Measurements from ENCODE around the gene MRPS18A. TPM values are rescaled to one million over a fixed set of nuclear protein-coding genes. Genes with fewer than 3 reads are reported as not detected.
A peak's percentile ranks its signal among the peaks of the same experiment; 100 is the strongest.

The MRPS18A gene
- total and polyA plus RNA-seq, 9 of the 15 experiments (the other 6 are each of a cell fraction or from before 2014, with no cell fraction given), result 87.5 to 243 (median 125) TPM

DNA sequence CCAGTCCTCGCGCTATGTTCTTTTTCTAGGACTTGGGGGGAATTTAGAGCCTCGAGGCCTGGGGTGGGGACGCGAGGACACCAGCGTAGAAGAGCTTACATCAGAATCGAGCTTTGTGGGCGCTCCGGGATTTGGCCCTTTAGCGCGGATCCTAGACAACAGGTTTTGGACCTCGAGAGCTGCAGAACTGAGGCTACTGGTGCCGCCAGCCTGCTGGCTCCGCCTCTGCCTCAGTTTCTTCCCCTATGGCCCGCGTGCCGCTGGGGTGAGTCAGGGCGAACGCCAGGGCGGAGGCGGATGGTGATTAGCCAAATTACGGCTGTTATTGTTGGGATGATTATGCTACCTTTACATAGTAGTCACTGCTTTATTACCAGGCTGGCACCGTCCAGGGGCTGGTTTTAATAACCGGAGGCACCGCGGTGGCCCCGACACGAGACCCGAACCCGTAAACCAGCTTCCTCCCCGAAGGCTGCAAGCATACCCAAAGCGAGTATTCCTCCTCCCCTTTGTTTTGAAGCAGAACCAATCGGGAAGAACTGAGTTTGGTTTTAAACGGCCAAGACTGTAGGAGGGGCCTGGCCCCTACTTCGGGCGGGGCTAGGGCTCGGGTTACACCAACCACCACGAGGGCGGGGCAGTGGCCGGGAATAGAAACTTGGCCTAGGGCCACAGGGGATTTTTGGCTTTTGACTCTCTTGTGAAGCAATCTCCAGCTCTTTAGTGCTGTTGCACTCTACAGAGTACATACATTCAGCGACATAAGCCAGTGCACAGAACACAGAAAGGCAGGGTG, 57.9 kb downstream of the MRPS18A start (continued):
- TF ChIP-seq, protein P1, sequence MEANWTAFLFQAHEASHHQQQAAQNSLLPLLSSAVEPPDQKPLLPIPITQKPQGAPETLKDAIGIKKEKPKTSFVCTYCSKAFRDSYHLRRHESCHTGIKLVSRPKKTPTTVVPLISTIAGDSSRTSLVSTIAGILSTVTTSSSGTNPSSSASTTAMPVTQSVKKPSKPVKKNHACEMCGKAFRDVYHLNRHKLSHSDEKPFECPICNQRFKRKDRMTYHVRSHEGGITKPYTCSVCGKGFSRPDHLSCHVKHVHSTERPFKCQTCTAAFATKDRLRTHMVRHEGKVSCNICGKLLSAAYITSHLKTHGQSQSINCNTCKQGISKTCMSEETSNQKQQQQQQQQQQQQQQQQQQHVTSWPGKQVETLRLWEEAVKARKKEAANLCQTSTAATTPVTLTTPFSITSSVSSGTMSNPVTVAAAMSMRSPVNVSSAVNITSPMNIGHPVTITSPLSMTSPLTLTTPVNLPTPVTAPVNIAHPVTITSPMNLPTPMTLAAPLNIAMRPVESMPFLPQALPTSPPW (CRISPR knock-in tag; IDR thresholded peaks at IDR 0.05), result peak; percentile 90
- TF ChIP-seq MBD2 (IDR thresholded peaks at IDR 0.05; ENCODE audit: borderline replicate concordance, low read depth), result peak; percentile 73
- TF ChIP-seq MCM3 (IDR thresholded peaks at IDR 0.05), result no peak
- TF ChIP-seq CC2D1A (IDR thresholded peaks at IDR 0.05), result peak; percentile 52; the same call in 1 of the 2 replicates
- TF ChIP-seq FOXP1 (CRISPR knock-in tag; IDR thresholded peaks at IDR 0.05), result no peak; the same call in 1 of the 2 replicates
- TF ChIP-seq, protein P2, sequence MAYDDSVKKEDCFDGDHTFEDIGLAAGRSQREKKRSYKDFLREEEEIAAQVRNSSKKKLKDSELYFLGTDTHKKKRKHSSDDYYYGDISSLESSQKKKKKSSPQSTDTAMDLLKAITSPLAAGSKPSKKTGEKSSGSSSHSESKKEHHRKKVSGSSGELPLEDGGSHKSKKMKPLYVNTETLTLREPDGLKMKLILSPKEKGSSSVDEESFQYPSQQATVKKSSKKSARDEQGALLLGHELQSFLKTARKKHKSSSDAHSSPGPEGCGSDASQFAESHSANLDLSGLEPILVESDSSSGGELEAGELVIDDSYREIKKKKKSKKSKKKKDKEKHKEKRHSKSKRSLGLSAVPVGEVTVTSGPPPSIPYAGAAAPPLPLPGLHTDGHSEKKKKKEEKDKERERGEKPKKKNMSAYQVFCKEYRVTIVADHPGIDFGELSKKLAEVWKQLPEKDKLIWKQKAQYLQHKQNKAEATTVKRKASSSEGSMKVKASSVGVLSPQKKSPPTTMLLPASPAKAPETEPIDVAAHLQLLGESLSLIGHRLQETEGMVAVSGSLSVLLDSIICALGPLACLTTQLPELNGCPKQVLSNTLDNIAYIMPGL (CRISPR knock-in tag; IDR thresholded peaks at IDR 0.05), result peak; percentile 95
- TF ChIP-seq ZNF316 (IDR thresholded peaks at IDR 0.05), result no peak
- TF ChIP-seq, protein P3, sequence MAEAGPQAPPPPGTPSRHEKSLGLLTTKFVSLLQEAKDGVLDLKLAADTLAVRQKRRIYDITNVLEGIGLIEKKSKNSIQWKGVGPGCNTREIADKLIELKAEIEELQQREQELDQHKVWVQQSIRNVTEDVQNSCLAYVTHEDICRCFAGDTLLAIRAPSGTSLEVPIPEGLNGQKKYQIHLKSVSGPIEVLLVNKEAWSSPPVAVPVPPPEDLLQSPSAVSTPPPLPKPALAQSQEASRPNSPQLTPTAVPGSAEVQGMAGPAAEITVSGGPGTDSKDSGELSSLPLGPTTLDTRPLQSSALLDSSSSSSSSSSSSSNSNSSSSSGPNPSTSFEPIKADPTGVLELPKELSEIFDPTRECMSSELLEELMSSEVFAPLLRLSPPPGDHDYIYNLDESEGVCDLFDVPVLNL (CRISPR knock-in tag; IDR thresholded peaks at IDR 0.05; ENCODE audit: low read depth), result no peak
- TF ChIP-seq, protein P4, sequence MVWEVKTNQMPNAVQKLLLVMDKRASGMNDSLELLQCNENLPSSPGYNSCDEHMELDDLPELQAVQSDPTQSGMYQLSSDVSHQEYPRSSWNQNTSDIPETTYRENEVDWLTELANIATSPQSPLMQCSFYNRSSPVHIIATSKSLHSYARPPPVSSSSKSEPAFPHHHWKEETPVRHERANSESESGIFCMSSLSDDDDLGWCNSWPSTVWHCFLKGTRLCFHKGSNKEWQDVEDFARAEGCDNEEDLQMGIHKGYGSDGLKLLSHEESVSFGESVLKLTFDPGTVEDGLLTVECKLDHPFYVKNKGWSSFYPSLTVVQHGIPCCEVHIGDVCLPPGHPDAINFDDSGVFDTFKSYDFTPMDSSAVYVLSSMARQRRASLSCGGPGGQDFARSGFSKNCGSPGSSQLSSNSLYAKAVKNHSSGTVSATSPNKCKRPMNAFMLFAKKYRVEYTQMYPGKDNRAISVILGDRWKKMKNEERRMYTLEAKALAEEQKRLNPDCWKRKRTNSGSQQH (CRISPR knock-in tag; IDR thresholded peaks at IDR 0.05), result peak; percentile 11
- no peak for TF ChIP-seq HDGF (IDR thresholded peaks at IDR 0.05)
- TF ChIP-seq PURB (CRISPR knock-in tag; IDR thresholded peaks at IDR 0.05; ENCODE audit: low read depth), result no peak
- no peak for TF ChIP-seq SMARCA5 (IDR thresholded peaks at IDR 0.05)
- TF ChIP-seq, protein P5, sequence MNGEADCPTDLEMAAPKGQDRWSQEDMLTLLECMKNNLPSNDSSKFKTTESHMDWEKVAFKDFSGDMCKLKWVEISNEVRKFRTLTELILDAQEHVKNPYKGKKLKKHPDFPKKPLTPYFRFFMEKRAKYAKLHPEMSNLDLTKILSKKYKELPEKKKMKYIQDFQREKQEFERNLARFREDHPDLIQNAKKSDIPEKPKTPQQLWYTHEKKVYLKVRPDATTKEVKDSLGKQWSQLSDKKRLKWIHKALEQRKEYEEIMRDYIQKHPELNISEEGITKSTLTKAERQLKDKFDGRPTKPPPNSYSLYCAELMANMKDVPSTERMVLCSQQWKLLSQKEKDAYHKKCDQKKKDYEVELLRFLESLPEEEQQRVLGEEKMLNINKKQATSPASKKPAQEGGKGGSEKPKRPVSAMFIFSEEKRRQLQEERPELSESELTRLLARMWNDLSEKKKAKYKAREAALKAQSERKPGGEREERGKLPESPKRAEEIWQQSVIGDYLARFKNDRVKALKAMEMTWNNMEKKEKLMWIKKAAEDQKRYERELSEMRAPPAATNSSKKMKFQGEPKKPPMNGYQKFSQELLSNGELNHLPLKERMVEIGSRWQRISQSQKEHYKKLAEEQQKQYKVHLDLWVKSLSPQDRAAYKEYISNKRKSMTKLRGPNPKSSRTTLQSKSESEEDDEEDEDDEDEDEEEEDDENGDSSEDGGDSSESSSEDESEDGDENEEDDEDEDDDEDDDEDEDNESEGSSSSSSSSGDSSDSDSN (IDR thresholded peaks at IDR 0.05; ENCODE audit: borderline replicate concordance in 1 of 2, low read depth in 2 of 2, low read length in 2 of 2), result 0 out of 4 replicates have a peak, but pooled peaks of 1 of the 2 experiments have one; percentile 63
- peak; percentile 11; the same call in 1 of the 2 replicates for TF ChIP-seq CREM (IDR thresholded peaks at IDR 0.05; ENCODE audit: low read depth)
- TF ChIP-seq NFYB (IDR thresholded peaks at IDR 0.05; ENCODE audit: extremely low read depth, insufficient read length), result peak; percentile 87
- TF ChIP-seq SIX5 (IDR thresholded peaks at IDR 0.05; ENCODE audit: borderline replicate concordance in 1 of 2, insufficient read depth in 1 of 2, low read depth in 1 of 2, low read length in 2 of 2), result peak; percentile 40 to 46; a peak in 2 of 4 replicates
- no peak; the same call in 1 of the 2 replicates for TF ChIP-seq ZBED1 (IDR thresholded peaks at IDR 0.05)
- TF ChIP-seq MTA1 (IDR thresholded peaks at IDR 0.05; ENCODE audit: borderline replicate concordance), result no peak
